Stimulated activated CD4-positive, alpha-beta T cell treated with anti-CD3 and anti-CD28 coated beads, TNF-alpha, amount 100 ng/mL, for 48 hours (primary cell): Measurements from ENCODE around the gene ESRRB.
"Not testable (repeated sequence)": the region's sequence is repeated elsewhere in the genome, so short reads cannot be mapped to it uniquely, and the experiment has no call there.

ENCODE experiments used
- DNase-seq, 3 donors: peaks; one replicate each; pipeline ENCODE4 v3.0.0-alpha.2; 2020; ENCODE audit warnings: low read depth in 3 of 3

The ESRRB gene

GRCh38 chr14:76497550-76498462 lies 121.9 kb downstream of the ESRRB start:
- DNase-seq: no peak

DNA sequence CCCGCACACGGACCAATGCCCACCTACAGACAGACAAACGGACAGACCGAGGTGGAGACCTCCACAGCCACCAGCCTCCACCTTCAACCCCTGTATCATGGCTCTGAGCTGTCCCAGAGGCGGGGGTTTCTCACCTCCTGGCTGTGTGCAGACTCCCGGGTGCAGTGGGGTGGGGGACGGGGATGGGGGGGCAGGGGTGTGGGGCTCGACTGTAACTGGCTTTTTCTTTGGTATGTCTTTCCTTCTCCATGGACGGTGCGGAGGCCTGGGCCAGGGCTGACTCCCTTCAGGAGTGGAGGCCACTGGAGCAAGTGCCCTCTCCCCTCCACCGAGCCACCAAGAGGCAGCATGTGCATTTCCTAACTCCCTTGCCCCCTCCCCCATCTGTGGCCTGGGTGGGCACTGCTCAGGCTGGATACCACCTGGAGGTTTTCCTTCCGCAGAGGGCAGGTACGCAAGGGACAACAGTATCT lies 122.6 kb downstream of the ESRRB start:
- DNase-seq: no peak

GRCh38 chr14:76498976-76499375 lies 123.0 kb downstream of the ESRRB start:
- DNase-seq: no peak

- DNase-seq: no peak
These were observed 123.5 kb downstream of the ESRRB start for GRCh38 chr14:76499399-76499798.

DNA sequence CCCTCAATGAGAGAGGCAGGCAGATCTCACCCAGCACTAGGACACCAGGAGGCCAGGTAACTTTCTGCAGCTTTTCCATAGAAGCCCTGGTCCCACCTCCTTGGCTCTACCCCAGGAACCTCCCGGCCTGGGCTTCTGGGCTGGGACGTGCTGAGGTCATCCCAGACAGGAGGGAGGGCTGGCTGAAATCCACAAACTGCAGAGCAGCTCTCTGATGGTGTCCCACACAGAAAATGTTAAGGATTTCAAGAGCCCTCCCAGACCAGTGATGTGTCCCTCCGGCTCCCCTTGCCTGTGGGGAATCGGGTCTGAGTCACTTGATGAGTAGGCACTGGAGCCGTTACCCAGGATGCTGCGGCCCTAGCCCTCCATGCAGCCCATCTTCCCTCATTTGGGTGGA lies 124.1 kb downstream of the ESRRB start:
- DNase-seq: no peak

DNA sequence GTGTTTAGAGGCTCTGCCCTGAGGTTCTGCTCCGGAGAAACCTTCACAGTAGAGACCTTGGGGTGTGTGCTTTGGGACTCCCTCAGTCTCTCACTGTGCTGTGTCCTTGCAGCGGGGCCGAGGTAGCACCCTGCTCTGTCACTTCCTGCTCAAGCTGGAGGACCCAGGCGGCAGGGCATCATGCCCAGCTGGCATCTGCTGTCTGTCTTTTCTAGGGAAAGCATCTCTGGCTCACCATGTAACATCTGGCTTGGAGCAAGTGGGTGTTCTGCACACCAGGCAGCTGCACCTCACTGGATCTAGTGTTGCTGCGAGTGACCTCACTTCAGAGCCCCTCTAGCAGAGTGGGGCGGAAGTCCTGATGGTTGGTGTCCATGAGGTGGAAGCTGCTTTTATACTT lies 124.5 kb downstream of the ESRRB start:
- DNase-seq: no peak

- no peak for DNase-seq
These were observed 125.3 kb downstream of the ESRRB start for GRCh38 chr14:76501156-76501720.

DNA sequence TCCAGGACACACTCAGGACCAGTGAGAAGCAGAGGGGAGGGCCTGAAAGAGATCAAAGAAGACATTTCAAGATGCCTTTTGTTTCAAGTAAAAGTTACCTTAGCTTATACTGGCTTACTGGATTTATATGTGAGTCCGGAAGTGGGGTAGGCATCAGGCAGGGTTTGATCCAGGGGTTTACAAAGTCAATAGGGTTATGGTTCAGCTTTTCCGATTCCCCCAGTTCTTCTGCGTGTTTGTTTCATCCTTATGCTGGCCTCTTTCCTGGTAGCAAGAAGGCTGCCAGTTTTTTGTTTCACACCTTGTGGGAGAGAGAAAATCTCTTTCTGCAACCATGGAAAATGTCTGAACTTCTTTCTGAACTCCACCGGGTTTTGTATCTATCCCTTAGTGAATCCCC lies 126.3 kb downstream of the ESRRB start:
- no peak for DNase-seq

GRCh38 chr14:76502638-76503037 lies 126.7 kb downstream of the ESRRB start:
- no peak for DNase-seq

GRCh38 chr14:76509311-76509710 lies 133.4 kb downstream of the ESRRB start:
- DNase-seq: no peak

GRCh38 chr14:76510181-76510580 lies 134.2 kb downstream of the ESRRB start:
- DNase-seq: no peak

DNA sequence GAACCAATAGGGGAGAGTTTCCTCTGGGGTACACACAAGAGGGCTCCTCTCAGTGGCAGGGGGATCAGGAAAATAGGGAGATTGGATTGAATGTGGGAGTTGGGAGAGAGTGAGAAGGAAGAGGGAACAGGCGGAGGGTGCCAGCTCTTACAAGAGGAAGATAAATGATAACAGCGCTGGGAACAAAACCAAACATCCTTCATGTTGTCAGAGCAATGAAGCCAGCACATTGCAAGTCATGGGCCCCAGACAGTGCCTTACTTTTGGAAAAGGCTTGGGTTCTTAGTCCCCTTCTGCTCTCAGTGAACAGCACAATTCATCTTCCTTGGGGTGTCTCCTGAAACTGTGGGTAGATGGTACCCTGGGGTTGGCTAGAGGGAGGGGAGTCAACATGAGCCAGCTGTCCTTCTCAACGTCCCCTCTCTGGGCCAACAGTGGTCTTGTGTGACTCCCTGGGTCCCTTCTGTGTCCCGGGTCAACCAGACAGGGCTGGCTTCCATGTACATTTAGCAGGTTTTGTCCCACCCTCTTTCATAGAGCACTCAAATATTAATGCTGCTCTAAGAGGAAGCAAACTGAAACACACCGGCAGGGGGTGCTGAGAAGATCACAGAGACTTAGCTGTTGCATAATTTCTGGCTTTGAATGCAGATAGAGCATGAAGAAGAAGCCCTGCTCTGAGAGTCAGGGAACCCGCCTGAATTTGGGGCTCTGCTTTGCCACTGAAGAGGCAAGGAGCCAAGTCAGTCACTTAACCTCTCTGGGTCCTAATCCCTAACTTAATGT lies 138.5 kb downstream of the ESRRB start:
- no peak for DNase-seq

DNA sequence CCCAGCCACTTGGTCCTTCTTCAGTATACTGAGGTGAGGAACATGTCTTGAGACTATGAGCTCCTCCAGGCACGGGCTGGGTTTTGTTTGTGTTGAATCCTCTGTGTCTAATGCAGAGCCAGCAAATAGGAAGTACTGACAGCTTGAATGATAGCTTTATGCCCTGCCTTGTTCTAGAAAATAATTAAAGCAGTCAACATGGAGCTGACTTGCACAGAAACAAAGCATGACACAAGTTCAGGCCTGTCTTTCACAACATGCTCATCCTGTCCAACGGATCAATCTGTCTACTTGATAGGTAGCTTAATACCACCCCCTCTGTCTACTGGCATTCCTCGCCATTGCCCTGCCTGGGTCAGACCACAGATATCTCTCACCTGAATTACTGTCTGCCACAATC lies 140.9 kb downstream of the ESRRB start:
- DNase-seq: no peak

GRCh38 chr14:76518366-76518765 lies 142.4 kb downstream of the ESRRB start:
- no peak for DNase-seq

GRCh38 chr14:76525106-76525821 lies 149.3 kb downstream of the ESRRB start:
- no peak for DNase-seq

DNA sequence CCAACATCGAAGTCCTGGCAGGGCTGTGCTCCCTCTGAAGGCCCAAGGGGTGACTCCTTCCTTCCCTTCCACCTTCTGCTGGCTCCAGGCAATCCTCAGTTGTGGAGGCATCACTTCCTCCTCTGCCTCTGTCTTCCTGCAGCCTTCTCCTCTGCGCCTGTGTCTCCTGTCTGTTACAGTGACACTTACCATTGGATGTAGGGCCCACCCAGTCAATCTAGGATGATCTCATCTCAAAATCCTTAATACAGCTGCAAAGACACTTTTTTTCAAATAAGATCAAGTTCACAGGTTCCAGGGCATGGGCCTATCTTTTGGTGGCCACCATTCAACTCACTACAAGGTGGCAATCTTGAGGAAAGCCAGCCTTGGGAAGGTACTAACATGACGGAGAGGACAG lies 155.1 kb downstream of the ESRRB start:
- DNase-seq: no peak

DNA sequence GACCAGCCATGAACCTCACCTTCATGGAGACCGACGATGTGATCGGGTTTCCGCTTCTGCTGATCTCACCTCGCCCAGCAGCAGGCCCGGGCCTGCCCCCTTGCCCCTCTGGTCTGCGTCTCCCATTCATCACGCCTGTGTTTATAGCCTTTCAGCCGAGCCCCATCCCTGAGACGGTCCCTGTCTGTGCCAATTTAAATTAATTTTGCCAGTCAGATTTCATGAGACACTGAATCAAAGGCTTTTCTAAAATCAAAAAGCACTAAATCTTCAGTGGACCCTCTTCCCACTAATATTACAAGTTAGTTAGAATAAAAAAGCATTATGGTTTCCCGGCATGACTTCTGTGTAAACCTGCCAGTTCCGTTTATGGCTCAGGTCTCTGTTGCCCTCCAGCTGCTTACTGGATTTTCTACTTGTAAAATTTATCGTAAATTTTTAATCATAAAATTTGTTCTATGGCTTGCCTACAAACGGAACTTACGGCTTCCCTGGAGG lies 155.9 kb downstream of the ESRRB start:
- DNase-seq: no peak

DNA sequence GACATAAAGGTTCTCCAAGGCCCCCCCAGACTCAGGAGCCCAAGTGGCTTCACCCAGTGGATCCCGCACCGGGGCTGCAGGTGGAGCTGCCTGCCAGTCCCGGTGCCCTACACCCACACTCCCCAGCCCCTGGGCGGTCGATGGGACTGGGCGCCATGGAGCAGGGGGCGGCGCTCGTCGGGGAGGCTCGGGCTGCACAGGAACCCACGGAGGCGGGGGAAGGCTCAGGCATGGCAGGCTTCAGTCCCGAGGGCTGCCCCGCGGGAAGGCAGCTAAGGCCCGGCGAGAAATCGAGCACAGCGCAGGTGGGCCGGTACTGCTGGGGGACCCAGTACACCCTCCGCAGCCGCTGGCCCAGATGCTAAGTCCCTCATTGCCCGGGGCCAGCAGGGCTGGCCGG lies 160.7 kb downstream of the ESRRB start:
- not testable (repeated sequence) for DNase-seq

- no peak for DNase-seq
These were observed 162.1 kb downstream of the ESRRB start for GRCh38 chr14:76537906-76538647.

DNA sequence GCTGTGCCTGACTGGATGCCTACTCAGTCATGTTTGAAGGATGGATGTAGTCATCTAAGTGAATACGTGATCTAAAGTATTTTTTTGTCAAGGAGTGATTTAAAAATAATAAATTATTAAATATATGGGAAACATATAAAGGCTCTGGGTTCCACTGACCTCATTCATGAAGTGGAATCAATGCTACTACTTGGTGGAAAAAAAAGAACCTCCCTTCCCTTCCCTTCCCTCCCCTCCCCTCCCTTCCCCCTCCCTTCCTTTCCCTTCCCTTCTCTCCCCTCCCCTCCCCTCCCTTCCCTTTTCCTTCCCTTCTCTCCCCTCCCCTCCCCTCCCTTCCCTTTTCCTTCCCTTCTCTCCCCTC lies 162.7 kb downstream of the ESRRB start:
- no peak for DNase-seq

DNA sequence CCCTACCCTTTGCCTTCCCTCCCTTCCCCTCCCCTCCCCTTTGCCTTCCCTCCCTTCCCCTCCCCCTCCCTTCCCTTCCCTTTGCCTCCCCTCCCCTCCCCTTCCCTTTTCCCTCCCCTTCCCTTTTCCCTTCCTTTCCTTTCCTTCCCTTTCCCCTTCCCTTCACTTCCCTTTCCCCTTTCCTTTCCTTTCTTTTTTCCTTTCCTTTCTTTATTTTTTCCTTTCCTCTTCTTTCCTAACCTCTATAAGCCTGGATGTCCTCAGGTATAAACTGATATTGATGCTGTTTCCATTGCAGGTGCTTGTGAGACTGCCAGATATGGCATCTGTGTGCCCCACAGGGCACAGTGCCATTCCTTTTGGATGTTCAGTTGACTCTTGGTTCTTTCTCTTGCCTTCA lies 163.2 kb downstream of the ESRRB start:
- DNase-seq: no peak
